IPS DF 6.9 (cell line): ENCODE data around the gene FBXO30.
A peak's percentile ranks its signal among the peaks of the same experiment; 100 is the strongest.

ENCODE experiments used
- DNase-seq: peaks from one replicate; pipeline ENCODE4 v3.0.0-alpha.2; 2013; ENCODE audit warnings: low read depth, low spot score
- H3K27ac ChIP-seq: one replicate; pipeline ENCODE4 v1.5.1; 2013; ENCODE audit warnings: low read length, control low read depth
- H3K27me3 ChIP-seq: 2 replicates; pipeline ENCODE4 v1.6.1; 2013; ENCODE audit warnings: mild to moderate bottlenecking, low read length; ENCODE audit not compliant: control insufficient read depth, insufficient read depth
- H3K36me3 ChIP-seq: 2 replicates; pipeline ENCODE4 v1.6.1; 2013; ENCODE audit warnings: low read length; ENCODE audit not compliant: control insufficient read depth, insufficient read depth
- H3K4me1 ChIP-seq: 2 replicates; pipeline ENCODE4 v1.6.1; 2013; ENCODE audit warnings: low read length; ENCODE audit not compliant: control insufficient read depth, insufficient read depth
- H3K4me3 ChIP-seq: 2 replicates; pipeline ENCODE4 v1.5.1; 2013; ENCODE audit warnings: mild to moderate bottlenecking, low read length
- H3K9me3 ChIP-seq: 2 replicates; pipeline ENCODE4 v1.6.1; 2013; ENCODE audit warnings: low read length, inconsistent platforms; ENCODE audit not compliant: control insufficient read depth, insufficient read depth
- WGBS: extraction: QIAGEN DNeasy Blood & Tissue Kit; methylation state at CpG from one replicate; pipeline ENCODE4 v1.1.7; 2013; ENCODE audit warnings: mixed read lengths, missing lambda C conversion rate; ENCODE audit not compliant: insufficient read length, insufficient coverage; 5-methylcytosine and 5-hydroxymethylcytosine counted together

Gene FBXO30

GRCh38 chr6:145819994-145820393, 5.4 kb upstream of the FBXO30 start:
- Histone ChIP-seq H3K27me3 (no peaks in the 10 kb centered on the region), H3K4me3 (no peak overlapping the region), H3K27ac (no peak overlapping the region), H3K36me3 (no peaks in the 10 kb centered on the region), H3K4me1 (no peaks in the 10 kb centered on the region), H3K9me3 (no peaks in the 10 kb centered on the region)
- DNase-seq, result no peak
- no CpG with 5 or more reads among the region's 1 CpG for WGBS

- Histone ChIP-seq H3K4me1 (no peaks in the 10 kb centered on the region), H3K27me3 (no peaks in the 10 kb centered on the region), H3K27ac (no peak overlapping the region), H3K36me3 (no peaks in the 10 kb centered on the region), H3K9me3 (no peaks in the 10 kb centered on the region), H3K4me3 (no peak overlapping the region)
- DNase-seq, result no peak
- WGBS, result no CpG with 5 or more reads among the region's 2 CpGs
These were observed 4.2 kb upstream of the FBXO30 start for GRCh38 chr6:145818796-145819195.

GRCh38 chr6:145816392-145816791, 1.8 kb upstream of the FBXO30 start:
- Histone ChIP-seq H3K36me3 (no peaks in the 10 kb centered on the region), H3K27ac (no peak overlapping the region), H3K9me3 (no peaks in the 10 kb centered on the region), H3K27me3 (no peaks in the 10 kb centered on the region), H3K4me3 (no peak overlapping the region), H3K4me1 (no peaks in the 10 kb centered on the region)
- no peak for DNase-seq
- no CpG with 5 or more reads among the region's 8 CpGs for WGBS

- Histone ChIP-seq H3K4me1 (no peaks in the 10 kb centered on the region), H3K27me3 (no peaks in the 10 kb centered on the region), H3K36me3 (no peaks in the 10 kb centered on the region), H3K27ac (no peak overlapping the region), H3K9me3 (no peaks in the 10 kb centered on the region), H3K4me3 (peak overlapping the region; percentile 83; the same call in 1 of the 2 replicates)
- WGBS, result no CpG with 5 or more reads among the region's 25 CpGs
- DNase-seq, result no peak
These were observed 997 bp upstream of the FBXO30 start for GRCh38 chr6:145815309-145816274.

- no peaks in the 10 kb centered on the region for H3K4me1 ChIP-seq
- WGBS, result no CpG with 5 or more reads among the region's 33 CpGs
- no peak overlapping the region for H3K27ac ChIP-seq
- no peaks in the 10 kb centered on the region for H3K27me3 ChIP-seq
- no peak for DNase-seq
- H3K9me3 ChIP-seq, result no peaks in the 10 kb centered on the region
- peak overlapping the region; percentile 83 for H3K4me3 ChIP-seq
- H3K36me3 ChIP-seq, result no peaks in the 10 kb centered on the region
These were observed 527 bp downstream of the FBXO30 start for GRCh38 chr6:145814035-145814500.

- peak overlapping the region; percentile 83; the same call in 1 of the 2 replicates for H3K4me3 ChIP-seq
- H3K27me3 ChIP-seq, result no peaks in the 10 kb centered on the region
- H3K9me3 ChIP-seq, result no peaks in the 10 kb centered on the region
- no peaks in the 10 kb centered on the region for H3K36me3 ChIP-seq
- H3K4me1 ChIP-seq, result no peaks in the 10 kb centered on the region
- WGBS, result no CpG with 5 or more reads among the region's 12 CpGs
- H3K27ac ChIP-seq, result no peak overlapping the region
- DNase-seq, result no peak
These were observed 1.1 kb downstream of the FBXO30 start for GRCh38 chr6:145813285-145814034.

GRCh38 chr6:145811741-145812140, 2.9 kb downstream of the FBXO30 start:
- DNase-seq, result no peak
- WGBS, result no CpG with 5 or more reads among the region's 1 CpG
- Histone ChIP-seq H3K4me3 (no peak overlapping the region), H3K27me3 (no peaks in the 10 kb centered on the region), H3K36me3 (no peaks in the 10 kb centered on the region), H3K4me1 (no peaks in the 10 kb centered on the region), H3K9me3 (no peaks in the 10 kb centered on the region), H3K27ac (no peak overlapping the region)

- Histone ChIP-seq H3K36me3 (peaks cover 6% of the 10 kb centered on the region; the same call in 1 of the 2 replicates), H3K27me3 (no peaks in the 10 kb centered on the region), H3K9me3 (no peaks in the 10 kb centered on the region), H3K4me1 (no peaks in the 10 kb centered on the region), H3K4me3 (no peak overlapping the region), H3K27ac (no peak overlapping the region)
- no CpG with 5 or more reads among the region's 1 CpG for WGBS
- DNase-seq, result no peak
These were observed 4.8 kb downstream of the FBXO30 start for GRCh38 chr6:145809785-145810184.

- Histone ChIP-seq H3K4me3 (no peak overlapping the region), H3K9me3 (no peaks in the 10 kb centered on the region), H3K4me1 (no peaks in the 10 kb centered on the region), H3K36me3 (peaks cover 6% of the 10 kb centered on the region; the same call in 1 of the 2 replicates), H3K27me3 (no peaks in the 10 kb centered on the region), H3K27ac (no peak overlapping the region)
- no peak for DNase-seq
These were observed 5.4 kb downstream of the FBXO30 start for GRCh38 chr6:145809211-145809610.

GRCh38 chr6:145808239-145808638, 6.4 kb downstream of the FBXO30 start:
- H3K36me3 ChIP-seq, result peaks cover 6% of the 10 kb centered on the region; the same call in 1 of the 2 replicates
- no peak overlapping the region for H3K27ac ChIP-seq
- no peaks in the 10 kb centered on the region for H3K27me3 ChIP-seq
- H3K4me1 ChIP-seq, result no peaks in the 10 kb centered on the region
- H3K4me3 ChIP-seq, result no peak overlapping the region
- DNase-seq, result no peak
- WGBS, result 100% methylated on average over 1 of the region's 2 CpGs
- H3K9me3 ChIP-seq, result no peaks in the 10 kb centered on the region
